Measurements from ENCODE around the gene MANBA.

The MANBA gene

GRCh38 chr4:102787944-102788343 is 27.2 kb upstream of the MANBA start:
- Histone ChIP-seq H3K4me3 (ENCODE audit: insufficient read depth, low read depth, low read length, poor library complexity, severe bottlenecking) (no peak overlapping the region), H3K36me3 (ENCODE audit: control insufficient read depth, insufficient read depth, low read length) (no peaks in the 10 kb centered on the region), H3K9me3 (ENCODE audit: control insufficient read depth, low read length) (no peaks in the 10 kb centered on the region), H3K27ac (ENCODE audit: insufficient read depth, low read length, poor library complexity, severe bottlenecking) (no peak overlapping the region), H3K27me3 (replicated peaks; ENCODE audit: control insufficient read depth, insufficient read depth, low read length, poor library complexity, severe bottlenecking) (no peaks in the 10 kb centered on the region), H3K4me1 (ENCODE audit: control insufficient read depth, insufficient read depth, low read length, poor library complexity, severe bottlenecking) (no peaks in the 10 kb centered on the region)
- no peak for DNase-seq

- Histone ChIP-seq H3K27ac (ENCODE audit: insufficient read depth, low read length, poor library complexity, severe bottlenecking) (no peak overlapping the region), H3K9me3 (ENCODE audit: control insufficient read depth, low read length) (no peaks in the 10 kb centered on the region), H3K27me3 (replicated peaks; ENCODE audit: control insufficient read depth, insufficient read depth, low read length, poor library complexity, severe bottlenecking) (no peaks in the 10 kb centered on the region), H3K4me1 (ENCODE audit: control insufficient read depth, insufficient read depth, low read length, poor library complexity, severe bottlenecking) (no peaks in the 10 kb centered on the region), H3K4me3 (ENCODE audit: insufficient read depth, low read depth, low read length, poor library complexity, severe bottlenecking) (no peak overlapping the region), H3K36me3 (ENCODE audit: control insufficient read depth, insufficient read depth, low read length) (no peaks in the 10 kb centered on the region)
- no peak for DNase-seq
Measured at GRCh38 chr4:102787096-102787881, 26.5 kb upstream of the MANBA start.

GRCh38 chr4:102786279-102786678 is 25.5 kb upstream of the MANBA start:
- no peaks in the 10 kb centered on the region for H3K9me3 ChIP-seq (ENCODE audit: control insufficient read depth, low read length)
- DNase-seq = no peak
- no peaks in the 10 kb centered on the region for H3K4me1 ChIP-seq (ENCODE audit: control insufficient read depth, insufficient read depth, low read length, poor library complexity, severe bottlenecking)
- H3K27ac ChIP-seq (ENCODE audit: insufficient read depth, low read length, poor library complexity, severe bottlenecking) = no peak overlapping the region
- H3K27me3 ChIP-seq (replicated peaks; ENCODE audit: control insufficient read depth, insufficient read depth, low read length, poor library complexity, severe bottlenecking) = no peaks in the 10 kb centered on the region
- H3K36me3 ChIP-seq (ENCODE audit: control insufficient read depth, insufficient read depth, low read length) = no peaks in the 10 kb centered on the region
- H3K4me3 ChIP-seq (ENCODE audit: insufficient read depth, low read depth, low read length, poor library complexity, severe bottlenecking) = no peak overlapping the region

GRCh38 chr4:102783006-102783405 is 22.2 kb upstream of the MANBA start:
- H3K27me3 ChIP-seq (replicated peaks; ENCODE audit: control insufficient read depth, insufficient read depth, low read length, poor library complexity, severe bottlenecking) = no peaks in the 10 kb centered on the region

GRCh38 chr4:102781570-102781969 is 20.8 kb upstream of the MANBA start:
- DNase-seq = no peak
- no peaks in the 10 kb centered on the region for H3K9me3 ChIP-seq (ENCODE audit: control insufficient read depth, low read length)
- no peaks in the 10 kb centered on the region for H3K27me3 ChIP-seq (replicated peaks; ENCODE audit: control insufficient read depth, insufficient read depth, low read length, poor library complexity, severe bottlenecking)
- no peaks in the 10 kb centered on the region for H3K36me3 ChIP-seq (ENCODE audit: control insufficient read depth, insufficient read depth, low read length)
- no peak overlapping the region for H3K27ac ChIP-seq (ENCODE audit: insufficient read depth, low read length, poor library complexity, severe bottlenecking)
- H3K4me3 ChIP-seq (ENCODE audit: insufficient read depth, low read depth, low read length, poor library complexity, severe bottlenecking) = no peak overlapping the region
- no peaks in the 10 kb centered on the region for H3K4me1 ChIP-seq (ENCODE audit: control insufficient read depth, insufficient read depth, low read length, poor library complexity, severe bottlenecking)

More at GRCh38 chr4:102783006-102783405, 22.2 kb upstream of the MANBA start:
- no peaks in the 10 kb centered on the region for H3K4me1 ChIP-seq (ENCODE audit: control insufficient read depth, insufficient read depth, low read length, poor library complexity, severe bottlenecking)
- H3K4me3 ChIP-seq (ENCODE audit: insufficient read depth, low read depth, low read length, poor library complexity, severe bottlenecking) = no peak overlapping the region
- H3K36me3 ChIP-seq (ENCODE audit: control insufficient read depth, insufficient read depth, low read length) = no peaks in the 10 kb centered on the region
- no peaks in the 10 kb centered on the region for H3K9me3 ChIP-seq (ENCODE audit: control insufficient read depth, low read length)
- no peak overlapping the region for H3K27ac ChIP-seq (ENCODE audit: insufficient read depth, low read length, poor library complexity, severe bottlenecking)
- DNase-seq = no peak

- Histone ChIP-seq H3K36me3 (ENCODE audit: control insufficient read depth, insufficient read depth, low read length) (no peaks in the 10 kb centered on the region), H3K27ac (ENCODE audit: insufficient read depth, low read length, poor library complexity, severe bottlenecking) (no peak overlapping the region), H3K4me3 (ENCODE audit: insufficient read depth, low read depth, low read length, poor library complexity, severe bottlenecking) (no peak overlapping the region), H3K4me1 (ENCODE audit: control insufficient read depth, insufficient read depth, low read length, poor library complexity, severe bottlenecking) (no peaks in the 10 kb centered on the region), H3K9me3 (ENCODE audit: control insufficient read depth, low read length) (no peaks in the 10 kb centered on the region), H3K27me3 (replicated peaks; ENCODE audit: control insufficient read depth, insufficient read depth, low read length, poor library complexity, severe bottlenecking) (no peaks in the 10 kb centered on the region)
- DNase-seq = no peak
Measured at GRCh38 chr4:102780476-102781144, 19.8 kb upstream of the MANBA start.

DNA sequence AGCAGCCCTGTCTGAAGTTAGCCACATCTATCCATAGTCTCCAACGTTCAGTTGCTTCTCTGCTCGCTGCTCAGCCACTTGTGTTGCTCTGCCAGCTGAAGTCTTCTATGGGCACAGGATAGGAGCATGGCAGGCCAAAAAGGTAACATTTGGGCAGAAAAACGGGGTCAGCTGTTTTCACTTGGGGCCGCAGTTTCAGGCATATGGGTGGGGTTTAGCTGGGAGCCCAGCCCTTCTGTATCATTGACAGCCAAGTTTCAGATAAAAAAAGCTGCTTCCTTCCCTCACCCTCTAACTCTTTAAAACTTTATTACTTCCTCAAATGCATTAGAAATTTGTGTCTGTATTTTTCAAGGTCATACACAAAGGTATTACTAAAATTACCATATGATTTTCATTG is 18.4 kb upstream of the MANBA start:
- H3K9me3 ChIP-seq (ENCODE audit: control insufficient read depth, low read length) = no peaks in the 10 kb centered on the region
- DNase-seq = no peak
- H3K36me3 ChIP-seq (ENCODE audit: control insufficient read depth, insufficient read depth, low read length) = no peaks in the 10 kb centered on the region
- no peaks in the 10 kb centered on the region for H3K27me3 ChIP-seq (replicated peaks; ENCODE audit: control insufficient read depth, insufficient read depth, low read length, poor library complexity, severe bottlenecking)
- no peaks in the 10 kb centered on the region for H3K4me1 ChIP-seq (ENCODE audit: control insufficient read depth, insufficient read depth, low read length, poor library complexity, severe bottlenecking)
- no peak overlapping the region for H3K4me3 ChIP-seq (ENCODE audit: insufficient read depth, low read depth, low read length, poor library complexity, severe bottlenecking)
- H3K27ac ChIP-seq (ENCODE audit: insufficient read depth, low read length, poor library complexity, severe bottlenecking) = no peak overlapping the region

DNA sequence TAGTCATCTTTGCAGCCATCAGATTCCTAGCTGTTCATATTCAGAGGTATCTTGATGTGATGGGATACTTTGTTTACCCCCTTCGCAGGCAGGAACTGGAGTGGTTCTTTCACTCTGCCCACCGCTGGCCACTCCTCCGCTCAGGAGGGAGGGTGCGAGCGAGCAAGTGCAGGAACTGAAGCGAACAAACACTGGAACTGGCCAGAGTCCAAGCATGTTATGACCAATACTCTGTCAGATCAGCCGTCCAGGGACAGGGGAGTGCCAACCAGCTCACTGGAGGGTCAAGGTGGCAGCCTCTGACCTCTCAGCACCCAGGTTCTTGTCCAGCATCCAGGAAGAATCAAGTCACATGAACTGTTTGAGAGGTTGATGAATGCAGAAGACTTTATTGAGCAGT is 18.0 kb upstream of the MANBA start:
- no peaks in the 10 kb centered on the region for H3K27me3 ChIP-seq (replicated peaks; ENCODE audit: control insufficient read depth, insufficient read depth, low read length, poor library complexity, severe bottlenecking)
- no peak overlapping the region for H3K27ac ChIP-seq (ENCODE audit: insufficient read depth, low read length, poor library complexity, severe bottlenecking)
- no peaks in the 10 kb centered on the region for H3K36me3 ChIP-seq (ENCODE audit: control insufficient read depth, insufficient read depth, low read length)
- no peaks in the 10 kb centered on the region for H3K9me3 ChIP-seq (ENCODE audit: control insufficient read depth, low read length)
- DNase-seq = no peak
- no peak overlapping the region for H3K4me3 ChIP-seq (ENCODE audit: insufficient read depth, low read depth, low read length, poor library complexity, severe bottlenecking)
- no peaks in the 10 kb centered on the region for H3K4me1 ChIP-seq (ENCODE audit: control insufficient read depth, insufficient read depth, low read length, poor library complexity, severe bottlenecking)

DNA sequence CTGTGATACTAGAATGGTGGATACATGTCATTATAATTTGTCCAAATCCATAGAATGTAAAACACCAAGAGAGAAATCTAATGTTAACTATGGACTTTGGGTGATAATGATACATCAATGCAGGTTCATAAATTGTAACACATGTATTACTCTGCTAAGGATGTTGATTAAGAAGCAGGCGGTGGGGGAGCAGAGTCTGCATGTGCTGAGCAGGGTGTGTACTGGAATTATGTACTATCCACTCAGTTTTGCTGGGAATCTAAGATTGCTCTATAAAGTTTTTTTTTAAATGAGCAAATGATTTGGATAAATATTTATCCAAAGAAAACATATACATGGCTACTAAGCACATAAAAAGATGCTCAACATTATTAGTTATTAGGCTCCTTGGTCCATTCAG is 15.0 kb upstream of the MANBA start:
- Histone ChIP-seq H3K4me1 (ENCODE audit: control insufficient read depth, insufficient read depth, low read length, poor library complexity, severe bottlenecking) (no peaks in the 10 kb centered on the region), H3K4me3 (ENCODE audit: insufficient read depth, low read depth, low read length, poor library complexity, severe bottlenecking) (no peak overlapping the region), H3K27me3 (replicated peaks; ENCODE audit: control insufficient read depth, insufficient read depth, low read length, poor library complexity, severe bottlenecking) (no peaks in the 10 kb centered on the region), H3K36me3 (ENCODE audit: control insufficient read depth, insufficient read depth, low read length) (no peaks in the 10 kb centered on the region), H3K9me3 (ENCODE audit: control insufficient read depth, low read length) (no peaks in the 10 kb centered on the region), H3K27ac (ENCODE audit: insufficient read depth, low read length, poor library complexity, severe bottlenecking) (no peak overlapping the region)
- no peak for DNase-seq

DNA sequence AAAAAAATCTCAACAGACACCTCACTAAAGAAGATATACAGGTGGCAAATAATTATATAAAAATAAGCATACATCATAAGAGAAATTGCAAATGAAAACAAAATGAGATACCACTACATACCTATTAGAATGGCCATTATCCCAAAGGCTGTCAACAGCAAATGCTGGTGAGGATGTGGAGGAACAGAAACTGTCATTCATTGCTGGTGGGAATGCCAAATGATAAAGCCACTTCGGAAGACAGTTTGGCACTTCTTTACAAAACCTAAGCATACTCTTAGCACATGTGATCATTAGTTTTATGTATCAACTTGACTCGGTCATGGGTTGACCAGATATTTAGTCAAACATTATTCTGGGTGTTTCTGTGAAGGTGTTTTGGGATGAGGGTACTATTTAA is 13.5 kb upstream of the MANBA start:
- Histone ChIP-seq H3K36me3 (ENCODE audit: control insufficient read depth, insufficient read depth, low read length) (no peaks in the 10 kb centered on the region), H3K27me3 (replicated peaks; ENCODE audit: control insufficient read depth, insufficient read depth, low read length, poor library complexity, severe bottlenecking) (no peaks in the 10 kb centered on the region), H3K4me1 (ENCODE audit: control insufficient read depth, insufficient read depth, low read length, poor library complexity, severe bottlenecking) (no peaks in the 10 kb centered on the region), H3K9me3 (ENCODE audit: control insufficient read depth, low read length) (no peaks in the 10 kb centered on the region), H3K27ac (ENCODE audit: insufficient read depth, low read length, poor library complexity, severe bottlenecking) (no peak overlapping the region), H3K4me3 (ENCODE audit: insufficient read depth, low read depth, low read length, poor library complexity, severe bottlenecking) (no peak overlapping the region)
- DNase-seq = no peak
